Body of pancreas (tissue), 4 donors: ENCODE data around the gene PACSIN2. TPM values are rescaled to one million over a fixed set of nuclear protein-coding genes. Genes with fewer than 3 reads are reported as not detected.

Experiments used
- ATAC-seq: fragments of 150-250 bp; one replicate; pipeline ENCODE4 v1.9.1; 2016
- DNase-seq, 4 donors: peaks; one replicate each; pipeline ENCODE4 v3.0.0-alpha.2; 2019
- H3K27ac ChIP-seq, 4 donors: fragments of 200-600 bp; sonication (generic); 1 replicate in 3 of 4; 2 replicates in 1 of 4; pipeline versions ENCODE4 v1.5.1 to v1.6.1; 2016 to 2019; ENCODE audit warnings: mild to moderate bottlenecking in 1 of 4, mixed read lengths in 1 of 4, moderate library complexity in 1 of 4
- H3K27me3 ChIP-seq, 2 donors: fragments of 200-600 bp; sonication (generic); one replicate each; pipeline ENCODE4 v1.6.0; 2016; ENCODE audit warnings: mild to moderate bottlenecking in 1 of 2
- H3K36me3 ChIP-seq, 2 donors: fragments of 200-600 bp; sonication (generic); replicated peaks in 1 of 2; 2 replicates each; pipeline ENCODE4 v1.5.1; 2016; ENCODE audit warnings: low read depth in 2 of 2; ENCODE audit not compliant: insufficient read depth in 1 of 2
- H3K4me1 ChIP-seq: fragments of 200-600 bp; sonication (generic); one replicate; pipeline ENCODE4 v1.6.0; 2016
- H3K4me3 ChIP-seq, 2 donors: fragments of 200-600 bp; sonication (generic); 1 replicate in 1 of 2; 2 replicates in 1 of 2; pipeline ENCODE4 v1.5.1; 2016 to 2019
- H3K9me3 ChIP-seq, 3 donors: fragments of 200-600 bp; sonication (generic); 1 replicate in 2 of 3; 2 replicates in 1 of 3; pipeline ENCODE4 v1.5.1; 2016
- CTCF ChIP-seq, 7 experiments: fragments of 450-650 bp in 4 of 7; fragments of 200-600 bp in 3 of 7; sonication (generic) in 3 of 7; IDR thresholded peaks; one replicate each; pipeline ENCODE4 v1.5.1; 2016 to 2019; ENCODE audit warnings: antibody characterized with exemption in 7 of 7
- POLR2A ChIP-seq, 3 donors: fragments of 450-650 bp; IDR thresholded peaks; one replicate each; pipeline ENCODE4 v1.6.1; 2016; ENCODE audit warnings: antibody characterized with exemption in 3 of 3, mild to moderate bottlenecking in 2 of 3
- WGBS, 2 donors: methylation state at CpG; one replicate each; pipeline ENCODE4 v1.1.5; 2017; 5-methylcytosine and 5-hydroxymethylcytosine counted together
- intact Hi-C: fragments of 100-400 bp; cut with DNase I; formaldehyde crosslinking; loops from one replicate; pipeline ENCODE4 v1.15.1; 2023
- total RNA-seq, 2 donors: library from RNA; depleted of rRNA; stranded (reverse); fragments of >200 nt; gene quantifications; one replicate each; pipeline ENCODE4 v1.1.0, GENCODE V29; 2016

Gene PACSIN2
- total RNA-seq, 2 donors from 2014 or later: 117 to 118 TPM

- DNase-seq: no peak
- Histone ChIP-seq H3K4me3 (no peak overlapping the region), H3K9me3 (no peaks in the 10 kb centered on the region), H3K4me1 (peaks cover 15% of the 10 kb centered on the region), H3K27me3 (no peaks in the 10 kb centered on the region), H3K27ac (no peak overlapping the region), H3K36me3 (no peaks in the 10 kb centered on the region)
- TF ChIP-seq CTCF (IDR thresholded peaks at IDR 0.05) (no peak), POLR2A (IDR thresholded peaks at IDR 0.05) (no peak)
- 84 to 87% methylated on average over 7 of the region's 7 CpGs for WGBS, 2 donors
- no peak for ATAC-seq
- intact Hi-C loops: no loop called here
These were observed 152.8 kb downstream of the PACSIN2 start for GRCh38 chr22:42862045-42862734.

- TF ChIP-seq POLR2A (IDR thresholded peaks at IDR 0.05) (no peak), CTCF (IDR thresholded peaks at IDR 0.05) (no peak)
- intact Hi-C loops: no loop called here
- WGBS, 2 donors: 56 to 64% methylated on average over 4 of the region's 4 CpGs
- Histone ChIP-seq H3K27me3 (no peaks in the 10 kb centered on the region), H3K36me3 (no peaks in the 10 kb centered on the region), H3K9me3 (no peaks in the 10 kb centered on the region), H3K4me3 (no peak overlapping the region), H3K27ac (no peak overlapping the region), H3K4me1 (peaks cover 17% of the 10 kb centered on the region)
- no peak for ATAC-seq
- no peak for DNase-seq
These were observed 154.0 kb downstream of the PACSIN2 start for GRCh38 chr22:42860968-42861367.

GRCh38 chr22:42857845-42858481, 157.0 kb downstream of the PACSIN2 start:
- no peaks in the 10 kb centered on the region for H3K36me3 ChIP-seq
- peaks cover 43% of the 10 kb centered on the region for H3K4me1 ChIP-seq
- WGBS, 2 donors: 87% methylated on average over 14 of the region's 14 CpGs
- intact Hi-C loops: no loop called here
- no peak for TF ChIP-seq POLR2A (IDR thresholded peaks at IDR 0.05)
- TF ChIP-seq CTCF (IDR thresholded peaks at IDR 0.05): no peak
- ATAC-seq (no peak), DNase-seq (peak; percentile 60 to 74 (median 68))
- H3K27me3 ChIP-seq: no peaks in the 10 kb centered on the region
- H3K9me3 ChIP-seq: no peaks in the 10 kb centered on the region
- no peak overlapping the region for H3K4me3 ChIP-seq
- H3K27ac ChIP-seq: peak overlapping the region in 3 of 4 donors; percentile 95 to 99 (median 99)

GRCh38 chr22:42856865-42857704, 157.9 kb downstream of the PACSIN2 start, which contains the start of gene ARFGAP3:
Gene ARFGAP3, minus strand, starts transcription at chr22:42857273. Its CDS starts 91 bp downstream, at chr22:42857182.
- intact Hi-C loops: no loop called here
- peak; percentile 91 to 96 (median 94) for TF ChIP-seq POLR2A (IDR thresholded peaks at IDR 0.05)
- TF ChIP-seq CTCF (IDR thresholded peaks at IDR 0.05): peak in 1 of 7 experiments; percentile 12
- Histone ChIP-seq H3K9me3 (no peaks in the 10 kb centered on the region), H3K36me3 (no peaks in the 10 kb centered on the region), H3K27me3 (no peaks in the 10 kb centered on the region), H3K4me3 (peak within 1 kb of the TSS; percentile 63 to 64), H3K4me1 (peaks cover 43% of the 10 kb centered on the region), H3K27ac (peak within 1 kb of the TSS; percentile 95 to 99 (median 99))
- DNase-seq: peak; percentile 93 to 96 (median 95)
- WGBS, 2 donors: 9 to 67% methylated on average over 8 to 78 of the region's 111 CpGs
- ATAC-seq: peak; percentile 94
